TTC549 (cell line): ENCODE results near the gene PPP1R37.

ENCODE experiments used
- FAIRE-seq: peaks from 2 replicates; lab custom pipeline; 2012; peaks lifted over from hg19 to GRCh38; lab: Jason Lieb, UNC

Gene PPP1R37

DNA sequence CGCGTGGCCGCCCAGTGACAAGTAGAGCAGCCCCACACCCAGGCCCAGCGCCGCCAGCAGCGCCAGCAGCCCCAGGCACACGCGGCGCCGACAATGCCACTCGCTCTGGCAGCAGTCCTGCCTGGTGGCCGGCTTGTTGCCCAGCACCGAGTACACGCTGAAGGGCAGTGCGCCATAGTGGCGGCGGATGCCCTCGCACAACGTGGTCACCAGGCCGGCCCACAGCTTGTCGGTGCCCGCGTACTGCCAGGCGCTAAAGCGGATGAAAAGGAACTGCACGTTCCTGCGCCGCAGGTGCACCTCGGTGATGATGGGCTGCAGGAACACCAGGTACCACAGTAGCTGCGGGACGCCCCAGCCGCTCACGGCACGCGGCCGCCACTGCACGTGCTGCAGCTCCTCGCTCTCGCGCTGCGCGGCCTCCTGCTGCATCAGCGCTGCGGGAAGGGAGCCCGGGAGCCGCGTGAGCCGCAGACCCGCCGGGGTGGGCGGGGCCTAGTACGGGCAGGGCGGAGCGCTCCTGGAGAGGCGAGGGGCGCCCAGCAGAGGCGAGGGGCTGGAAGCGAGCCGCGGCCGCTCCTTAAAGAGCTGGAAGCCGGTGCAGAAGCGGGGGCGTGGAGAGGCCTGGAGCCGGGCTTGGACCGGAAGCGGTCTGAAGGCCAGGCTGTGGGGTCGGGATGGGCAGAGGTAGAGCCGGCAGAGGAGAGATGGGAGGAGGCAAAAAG is 60.5 kb downstream of the PPP1R37 start:
- FAIRE-seq = no peak

- FAIRE-seq = no peak
Measured at GRCh38 chr19:45154064-45154827, 61.3 kb downstream of the PPP1R37 start.

- no peak for FAIRE-seq
Measured at GRCh38 chr19:45156011-45156630, 63.1 kb downstream of the PPP1R37 start.

DNA sequence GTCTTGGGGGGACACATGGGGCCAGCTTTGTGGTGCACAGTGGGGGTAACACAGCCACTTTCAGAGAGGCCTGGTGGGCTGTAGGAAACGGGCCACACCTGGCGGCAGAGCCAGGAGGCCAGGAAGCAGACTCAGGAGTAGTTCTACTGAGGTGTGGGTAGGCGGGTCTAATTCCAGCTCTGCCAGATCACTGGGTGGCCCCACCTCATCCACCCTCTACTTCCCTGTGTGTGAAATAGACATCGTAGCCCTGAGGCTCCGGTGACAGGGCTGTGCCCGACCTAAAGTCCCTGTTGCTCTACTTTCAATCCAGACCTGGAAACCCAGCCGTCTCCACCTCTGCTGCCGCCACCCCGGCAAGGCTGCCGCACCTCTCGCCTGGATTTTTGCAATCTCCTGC is 63.8 kb downstream of the PPP1R37 start:
- no peak for FAIRE-seq

- no peak for FAIRE-seq
Measured at GRCh38 chr19:45158503-45159209, 65.7 kb downstream of the PPP1R37 start.

DNA sequence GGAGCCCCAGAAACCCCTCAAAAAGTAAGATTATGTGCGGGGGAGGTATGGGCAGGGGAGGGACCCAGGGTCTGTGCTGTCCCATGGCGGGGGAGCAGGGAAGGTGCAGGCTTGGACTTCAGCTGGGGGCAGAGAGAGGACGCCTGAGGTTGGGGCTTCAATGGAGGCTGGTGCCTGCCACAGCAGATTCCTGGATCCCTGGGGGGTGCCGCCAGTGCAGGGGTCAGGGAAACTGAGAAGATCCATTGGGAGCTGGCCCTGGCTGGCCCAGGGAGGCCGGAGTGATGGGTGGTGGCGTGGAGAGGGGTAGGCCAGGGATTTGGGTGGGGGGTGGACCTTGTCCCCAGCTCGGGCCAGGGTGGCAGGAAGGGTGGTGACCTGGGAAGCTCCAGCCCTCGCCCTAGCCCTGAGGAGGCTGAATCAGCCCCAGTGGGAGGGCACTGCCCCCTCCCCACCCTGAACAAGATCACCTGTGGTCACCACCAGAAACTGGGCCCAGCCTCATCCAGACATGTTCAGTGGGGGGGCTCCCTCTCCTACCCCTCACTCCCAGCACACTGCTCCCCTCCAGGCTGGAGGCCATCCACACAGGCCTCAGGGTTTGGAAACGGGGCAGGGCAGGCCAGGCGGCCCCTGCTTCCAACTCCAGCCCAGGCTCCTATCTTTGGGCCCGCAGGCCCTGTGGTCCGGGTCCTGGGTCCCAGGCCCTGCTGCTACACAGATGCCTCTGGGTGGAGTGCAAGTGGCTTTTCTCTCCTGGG is 66.4 kb downstream of the PPP1R37 start:
- FAIRE-seq = no peak

DNA sequence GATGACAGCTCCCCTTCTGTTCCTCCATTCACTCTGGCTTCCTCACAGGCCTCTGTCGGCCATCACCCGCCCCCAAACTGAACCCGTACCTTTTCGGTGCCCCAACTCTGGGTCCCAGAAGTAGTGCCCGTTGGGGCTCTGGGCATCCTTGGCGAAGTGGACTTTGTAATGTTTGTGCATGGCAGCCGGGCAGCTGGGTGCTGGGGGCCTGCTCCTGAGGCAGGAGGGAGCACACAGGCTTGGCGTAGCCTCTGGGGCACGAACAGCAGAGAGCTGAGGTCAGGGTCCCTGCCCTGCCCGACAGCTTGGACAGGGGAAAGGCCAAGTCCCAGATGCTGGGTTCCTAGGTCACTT is 67.0 kb downstream of the PPP1R37 start:
- FAIRE-seq = no peak

DNA sequence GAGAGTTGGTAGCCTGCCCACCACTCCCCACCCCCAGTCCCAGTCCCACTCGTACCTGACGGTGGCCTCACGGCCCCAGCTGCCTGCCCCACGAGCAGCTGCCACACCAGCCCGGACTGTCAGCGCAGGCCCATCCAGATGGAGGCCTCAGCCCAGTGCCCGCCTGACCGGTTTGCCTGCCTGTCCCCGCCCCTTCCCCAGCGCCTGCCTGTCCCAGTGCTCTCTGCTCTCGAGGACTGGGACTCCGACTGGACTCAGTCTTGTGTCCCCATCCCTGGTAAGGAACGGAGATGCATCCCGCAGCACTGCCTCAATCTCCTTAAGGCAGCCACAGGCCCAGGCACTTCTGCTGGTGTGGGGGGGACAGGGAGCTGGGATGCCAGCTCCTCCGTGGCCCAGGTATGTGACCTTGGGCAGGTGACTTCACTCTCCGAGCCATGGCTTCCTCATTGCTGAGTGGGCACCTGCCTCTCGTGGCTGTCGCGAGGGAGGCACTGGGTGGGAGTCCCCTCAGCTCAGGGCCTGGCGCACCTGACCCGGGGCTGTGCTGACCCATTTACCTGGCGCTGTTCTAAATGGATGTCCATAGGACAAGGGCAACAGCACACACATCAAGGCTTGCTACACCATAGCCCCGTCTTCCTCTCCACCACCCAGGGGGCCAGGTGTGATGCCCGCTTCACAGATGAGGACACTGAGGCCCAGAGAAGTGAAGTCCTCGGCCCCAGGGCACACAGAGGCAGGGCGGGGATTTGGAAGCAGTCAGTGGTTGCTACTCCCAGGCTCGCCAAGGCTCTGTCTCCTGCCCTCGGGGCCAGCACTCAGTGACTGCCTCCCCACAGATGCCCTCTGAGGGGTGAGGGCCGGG is 68.1 kb downstream of the PPP1R37 start, which contains the start of gene NKPD1:
Gene NKPD1 (minus strand): TSS at position 113 of the 868 bp plus-strand sequence. CDS start 832 bp downstream, outside the sequence.
- FAIRE-seq = no peak

- FAIRE-seq = no peak
Measured at GRCh38 chr19:45161738-45162607, 69.0 kb downstream of the PPP1R37 start.

DNA sequence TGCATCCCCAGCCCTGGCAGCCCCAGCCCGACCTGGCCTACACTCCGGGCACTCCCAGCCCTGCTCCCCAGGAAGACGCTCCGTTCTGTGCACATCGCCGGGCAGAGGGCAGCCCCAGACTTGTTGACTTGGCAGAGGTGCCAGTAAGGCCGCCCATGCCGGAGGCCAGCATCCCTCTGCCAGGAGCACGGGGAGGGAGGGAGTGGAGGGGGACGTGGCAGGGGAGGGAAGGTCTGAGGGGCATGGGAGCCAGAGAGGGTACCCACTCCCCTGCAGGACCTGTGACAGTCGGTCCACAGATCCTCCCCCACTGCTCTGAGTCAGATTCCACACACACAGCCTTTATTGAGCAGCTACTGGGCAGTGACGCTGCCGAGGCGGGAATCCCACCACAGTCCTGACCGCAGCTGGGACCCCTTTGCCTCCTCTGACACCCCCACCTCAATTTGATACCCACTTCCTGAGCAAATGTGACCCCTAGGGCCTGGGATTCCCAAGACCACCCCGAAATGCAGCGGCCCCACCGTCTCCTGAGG is 69.7 kb downstream of the PPP1R37 start:
- no peak for FAIRE-seq

DNA sequence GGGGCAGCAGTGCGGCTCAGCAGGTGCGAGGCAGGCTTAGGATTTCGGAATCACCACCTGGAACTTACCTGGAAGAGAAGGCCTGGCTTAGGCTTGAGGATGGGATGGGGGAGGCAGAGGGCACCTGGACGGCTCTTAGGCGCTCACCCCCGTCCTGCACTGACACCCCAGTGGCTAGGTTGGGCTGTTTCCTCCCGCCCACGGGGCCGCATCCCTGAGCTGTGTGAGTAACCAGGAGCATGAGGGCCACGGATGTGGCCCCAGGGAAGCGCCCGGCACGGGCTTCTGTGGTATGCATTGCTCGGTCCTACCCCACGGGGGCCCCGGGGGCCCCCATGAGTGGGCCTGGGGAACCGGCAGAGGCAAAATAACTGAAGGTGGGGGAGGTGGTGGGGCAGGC is 70.2 kb downstream of the PPP1R37 start:
- FAIRE-seq = no peak

GRCh38 chr19:45163751-45164460 is 70.9 kb downstream of the PPP1R37 start:
- no peak for FAIRE-seq

DNA sequence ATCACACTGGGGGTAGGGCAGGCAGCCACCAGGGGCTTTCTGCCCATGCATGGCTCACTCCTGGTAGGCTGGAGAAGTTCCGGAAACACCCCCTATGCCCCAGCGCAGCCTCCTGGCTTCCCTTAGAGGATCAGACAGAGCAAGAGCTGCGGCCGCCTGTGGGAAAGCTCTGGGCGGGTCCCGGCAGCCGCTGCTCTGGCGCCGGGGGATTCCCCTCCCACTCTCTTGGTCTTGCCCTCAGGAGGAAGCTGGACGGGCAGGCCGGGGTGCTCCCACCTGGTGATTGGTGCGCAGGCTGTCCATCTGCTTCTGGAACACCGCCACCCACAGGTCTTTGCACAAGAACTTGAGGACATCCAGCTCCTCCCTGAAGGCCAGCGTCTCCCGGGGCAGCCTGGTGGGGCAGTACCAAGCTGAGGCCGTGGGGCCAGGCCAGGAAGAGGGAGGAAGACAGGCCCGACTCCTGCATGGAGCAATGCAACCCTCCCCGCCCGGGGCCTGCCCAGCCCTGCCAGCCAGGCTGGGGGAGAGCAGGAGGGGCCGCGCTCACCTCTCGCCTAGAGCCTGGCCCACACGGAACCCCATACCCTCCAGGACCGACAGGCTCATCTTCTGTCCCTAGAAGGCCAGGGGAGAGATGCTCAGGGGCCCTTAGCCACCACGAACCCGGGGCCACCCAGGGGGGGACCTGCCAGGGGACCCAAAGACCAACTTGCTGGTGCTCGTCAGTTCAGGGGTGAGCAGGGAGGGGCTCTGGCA is 71.8 kb downstream of the PPP1R37 start:
- no peak for FAIRE-seq

GRCh38 chr19:45166723-45167252 is 73.8 kb downstream of the PPP1R37 start:
- FAIRE-seq = no peak

GRCh38 chr19:45168767-45169351 is 75.9 kb downstream of the PPP1R37 start:
- no peak for FAIRE-seq

- no peak for FAIRE-seq
Measured at GRCh38 chr19:45169602-45170001, 76.6 kb downstream of the PPP1R37 start.
